HTERT RPE-1 (cell line): Measurements from ENCODE around the gene TGFA.

Source experiments
- in situ Hi-C: fragments of 300-500 bp; cut with MboI; formaldehyde crosslinking; loops from 4 replicates; pipeline ENCODE4 v1.14.3; 2020; ENCODE audit warnings: low sequenced_read_pairs

Gene TGFA

DNA sequence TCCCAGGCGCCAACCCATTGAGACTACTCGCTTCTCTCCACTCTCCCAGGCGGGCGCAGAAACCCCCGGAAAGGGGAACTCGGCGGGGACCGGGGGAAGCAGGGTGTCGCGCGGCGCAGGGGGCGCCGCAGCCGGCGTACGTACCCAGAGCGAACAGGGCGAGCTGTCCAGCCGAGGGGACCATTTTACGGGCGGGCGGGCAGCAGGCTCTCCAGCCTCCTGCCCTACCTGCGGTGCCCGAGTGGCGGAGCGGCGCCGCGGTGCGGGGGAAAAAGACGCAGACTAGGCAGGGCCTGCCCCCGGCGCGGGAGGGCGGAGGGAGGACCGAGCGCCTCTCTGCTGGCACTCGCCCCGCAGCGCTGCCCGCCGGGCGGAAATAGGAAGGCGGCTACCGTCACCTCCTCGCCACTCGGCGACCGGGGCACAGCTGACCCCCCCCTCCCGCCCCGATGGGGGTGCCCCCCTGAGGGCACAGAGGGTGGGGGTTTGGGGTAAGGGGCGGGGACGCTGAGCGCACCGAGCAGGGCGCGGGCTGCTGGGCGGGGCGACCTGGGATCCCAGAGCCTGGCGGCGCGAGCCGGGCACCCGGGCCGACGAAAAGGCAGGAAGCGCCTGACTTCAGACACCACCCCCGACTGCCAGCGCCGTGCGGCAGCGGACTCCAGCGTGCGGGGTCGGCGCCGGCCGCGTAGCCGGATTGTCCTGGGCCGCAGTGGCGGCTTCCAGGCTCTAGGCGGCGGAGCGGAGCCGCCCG is at the start of gene TGFA:
Gene TGFA (minus strand): TSS at position 243 of the 754 bp plus-strand sequence. CDS start 59 bp downstream, at position 184.
- in situ Hi-C loops: no loop called here

DNA sequence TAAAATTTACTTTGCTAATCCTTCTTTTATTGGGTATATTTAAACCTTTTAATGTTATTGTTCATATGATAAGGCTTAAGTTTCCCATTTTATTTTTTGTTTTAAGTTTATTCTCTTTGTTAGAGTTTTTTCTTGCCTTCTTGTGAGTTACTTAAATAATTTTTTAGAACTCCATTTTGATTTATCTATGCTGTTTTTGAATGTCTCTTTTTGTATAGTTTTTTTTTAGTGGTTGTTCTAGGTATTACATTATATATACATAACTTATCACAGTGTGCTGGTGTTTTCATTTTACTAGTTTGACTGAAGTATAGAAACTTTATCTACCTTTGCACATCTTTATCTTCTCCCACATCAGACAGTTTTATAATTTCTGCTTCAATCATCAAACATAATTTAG is 49.4 kb upstream of the TGFA start:
- in situ Hi-C loops: no loop called here

DNA sequence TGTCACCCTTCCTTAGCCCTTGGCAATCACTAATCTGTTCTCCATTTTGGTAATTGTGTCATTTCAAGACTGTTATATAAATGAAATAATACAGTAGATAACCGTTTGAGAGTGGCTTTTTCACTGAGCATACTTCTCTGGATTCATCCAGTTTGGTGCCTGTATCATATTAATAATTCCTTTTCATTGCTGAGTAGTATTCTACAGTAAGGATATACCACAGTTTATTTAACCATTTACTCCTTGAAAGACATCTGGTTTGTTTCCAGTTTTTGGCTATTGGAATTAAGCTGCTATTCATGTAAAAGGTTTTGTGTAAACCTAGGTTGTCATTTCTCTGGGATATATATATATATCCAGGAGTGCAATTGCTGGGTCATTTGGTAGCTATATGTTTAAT is 44.6 kb upstream of the TGFA start:
- in situ Hi-C loops: no loop called here

DNA sequence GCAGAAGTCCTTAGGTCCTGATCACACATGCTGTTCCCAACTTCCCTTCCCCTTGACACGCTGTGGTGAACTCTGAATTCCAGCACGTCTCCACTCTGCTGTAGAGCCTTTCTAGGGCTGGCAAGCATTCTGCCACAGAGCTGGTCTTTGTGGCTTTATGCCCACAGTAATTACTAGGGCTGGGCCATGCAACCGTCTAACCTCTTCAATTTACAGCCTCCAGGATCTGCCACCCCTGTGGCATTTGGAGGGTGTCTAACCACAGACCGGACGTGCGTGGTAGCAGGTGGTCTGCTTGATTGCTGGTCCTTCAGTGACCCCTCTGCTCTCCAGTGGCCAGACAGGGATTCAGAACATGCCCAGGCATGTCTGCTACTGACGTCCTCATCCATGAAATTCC is 43.1 kb upstream of the TGFA start:
- in situ Hi-C loops: no loop called here

DNA sequence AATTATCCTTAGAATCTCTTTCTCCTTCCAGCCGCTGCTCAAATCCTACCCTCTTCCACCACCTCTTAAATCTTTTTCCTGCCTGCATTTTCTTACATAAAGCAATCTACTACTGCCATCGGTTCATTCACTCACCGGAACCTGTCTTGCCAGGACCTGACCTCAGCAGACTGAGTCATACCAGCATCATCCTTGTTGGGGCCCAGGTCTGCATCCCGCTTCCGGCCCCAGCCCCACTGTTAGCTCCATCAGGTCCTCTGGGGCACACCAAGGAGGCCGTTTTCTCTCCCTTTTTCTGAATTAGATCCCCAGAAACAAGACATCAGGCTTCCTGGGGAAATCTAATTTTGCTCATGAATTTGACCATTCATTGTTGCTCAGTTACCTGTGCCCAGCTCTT is 42.7 kb upstream of the TGFA start:
- in situ Hi-C loops: no loop called here

DNA sequence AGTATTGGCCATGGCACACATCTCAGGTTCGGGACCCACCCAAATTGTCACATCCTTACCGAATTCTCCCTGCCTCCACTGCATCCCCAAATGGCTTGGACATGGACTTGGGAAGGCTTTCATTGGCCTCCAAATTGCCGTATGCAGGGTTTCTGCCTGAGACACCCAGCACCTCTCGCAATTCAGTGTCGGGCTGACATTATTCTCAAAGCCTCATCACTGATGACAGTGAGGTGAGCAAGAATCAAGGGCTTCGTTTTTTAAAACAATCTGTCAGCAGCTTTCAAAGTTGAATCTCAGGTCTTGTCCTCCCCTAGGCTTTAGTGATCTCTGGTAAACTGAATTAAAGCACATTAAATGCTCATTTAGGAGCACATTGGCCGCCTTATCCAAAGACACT is 29.5 kb upstream of the TGFA start:
- in situ Hi-C loops: no loop called here

DNA sequence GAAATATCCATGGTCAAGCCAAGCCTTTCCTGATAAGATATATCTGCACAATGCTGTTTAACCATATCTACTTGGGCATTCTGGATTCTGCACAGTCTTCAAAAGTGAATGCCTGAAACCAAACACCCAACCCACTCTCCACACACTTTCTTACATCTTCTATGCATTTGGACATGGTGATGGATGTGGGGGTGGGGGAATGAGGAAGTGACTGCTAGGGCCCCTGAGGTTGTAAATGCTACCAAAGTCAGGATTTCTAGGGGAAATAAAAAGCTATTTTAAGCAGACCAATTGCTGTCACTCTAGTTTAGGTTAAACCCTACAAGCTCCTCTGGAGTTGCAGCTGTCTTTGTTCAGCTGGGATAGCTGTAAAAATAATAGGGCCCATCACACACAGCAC is 26.7 kb upstream of the TGFA start:
- in situ Hi-C loops: no loop called here

DNA sequence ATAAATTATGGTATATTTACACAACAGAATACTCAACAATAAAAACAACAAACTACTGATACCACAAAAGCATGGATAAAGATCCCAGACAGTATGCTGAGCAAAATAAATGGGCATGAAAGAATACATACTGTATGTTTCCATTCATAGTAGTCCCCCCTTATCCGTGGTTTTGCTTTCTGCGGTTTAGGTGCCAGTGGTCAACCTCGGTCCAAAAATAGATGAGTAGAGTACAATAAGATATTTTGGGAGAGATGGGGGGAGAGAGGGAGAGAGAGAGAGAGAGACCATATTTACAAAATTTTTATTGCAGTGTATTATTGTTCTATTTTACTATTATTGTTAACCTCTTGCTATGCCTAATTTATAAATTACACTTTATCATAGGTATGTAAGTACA is 21.0 kb upstream of the TGFA start:
- in situ Hi-C loops: no loop called here

DNA sequence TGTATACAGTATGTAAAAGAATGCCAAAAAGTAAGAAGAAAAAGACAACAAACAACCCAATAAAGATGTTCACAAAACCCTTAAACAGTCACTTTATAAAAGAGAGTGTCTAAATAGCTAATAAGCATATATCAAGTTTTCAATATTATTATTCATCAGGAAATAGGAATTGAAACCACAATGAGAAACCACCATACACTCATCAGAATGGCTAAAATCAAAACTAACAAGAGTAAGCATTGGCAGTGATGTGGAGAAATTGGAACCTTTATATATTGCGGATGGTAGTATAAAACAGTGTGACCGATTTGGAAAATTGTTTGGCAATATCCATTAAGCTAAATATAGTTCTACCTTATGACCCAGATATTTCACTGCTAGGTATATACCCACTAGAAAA is 20.5 kb upstream of the TGFA start:
- in situ Hi-C loops: no loop called here

DNA sequence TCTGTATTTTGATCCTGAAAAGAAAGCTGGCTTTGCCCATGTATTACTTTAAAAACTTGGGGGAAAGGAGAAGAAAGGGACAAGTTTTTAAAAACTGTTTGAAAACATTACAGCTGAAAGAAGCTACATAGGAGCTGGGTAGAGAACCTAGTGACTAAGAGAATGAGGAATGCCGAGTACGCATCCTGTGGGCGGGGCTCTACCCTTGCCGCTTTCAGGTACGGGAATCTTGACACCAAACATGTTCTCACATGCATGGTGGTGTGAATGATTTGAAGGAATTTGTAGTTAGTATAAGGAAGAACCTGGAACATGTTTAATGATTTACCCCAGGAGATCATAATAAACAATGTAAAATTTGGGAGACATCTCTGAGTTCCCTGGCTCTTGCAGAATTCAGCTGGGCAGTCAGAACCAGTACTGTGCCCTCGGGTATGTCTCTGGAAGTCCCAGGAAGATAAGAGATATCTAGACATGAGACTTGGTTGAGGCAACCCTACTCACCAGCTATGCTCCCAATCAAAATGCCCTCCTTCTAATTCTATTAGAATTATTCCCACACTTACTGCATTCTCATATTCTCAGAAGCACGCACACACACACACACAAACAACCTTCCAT is 16.5 kb upstream of the TGFA start:
- in situ Hi-C loops: no loop called here

DNA sequence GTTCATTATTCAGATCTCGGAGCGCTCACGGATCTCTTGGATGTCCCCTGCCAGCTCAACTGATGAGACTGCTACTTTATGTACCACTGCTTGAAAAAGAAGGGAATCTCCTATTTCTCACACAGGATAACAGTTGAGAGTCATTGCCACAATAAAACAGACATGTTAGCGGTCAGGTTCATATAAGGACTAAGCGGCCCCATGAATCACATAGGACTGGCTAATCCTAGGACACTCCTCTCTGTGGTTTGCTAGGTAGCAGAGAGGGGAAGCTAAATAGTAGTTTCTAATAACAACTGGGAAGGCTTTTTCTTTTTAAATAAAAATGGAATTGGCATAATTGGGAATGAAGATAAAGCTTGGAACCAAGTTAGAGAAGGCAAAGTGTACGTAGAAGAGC is 15.9 kb upstream of the TGFA start:
- in situ Hi-C loops: no loop called here

DNA sequence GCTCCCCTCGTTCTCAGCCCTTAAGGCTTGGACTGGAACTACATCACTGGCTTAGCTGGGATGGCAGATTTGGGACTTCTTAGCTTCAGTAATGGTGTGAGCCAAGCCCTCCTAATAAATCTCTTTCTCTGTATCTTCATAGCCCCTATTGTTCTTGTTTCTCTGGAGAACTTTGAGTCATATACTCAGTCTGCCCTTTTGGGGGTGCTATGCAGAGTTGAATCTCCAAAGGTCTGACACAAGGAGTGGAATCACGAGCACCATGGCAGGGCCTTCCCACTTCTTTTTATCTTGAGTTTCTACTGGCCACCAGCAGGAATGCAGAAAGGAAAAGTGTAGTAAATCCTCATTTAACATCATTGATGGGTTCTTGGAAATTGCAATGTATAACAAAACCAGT is 13.3 kb upstream of the TGFA start:
- in situ Hi-C loops: no loop called here

DNA sequence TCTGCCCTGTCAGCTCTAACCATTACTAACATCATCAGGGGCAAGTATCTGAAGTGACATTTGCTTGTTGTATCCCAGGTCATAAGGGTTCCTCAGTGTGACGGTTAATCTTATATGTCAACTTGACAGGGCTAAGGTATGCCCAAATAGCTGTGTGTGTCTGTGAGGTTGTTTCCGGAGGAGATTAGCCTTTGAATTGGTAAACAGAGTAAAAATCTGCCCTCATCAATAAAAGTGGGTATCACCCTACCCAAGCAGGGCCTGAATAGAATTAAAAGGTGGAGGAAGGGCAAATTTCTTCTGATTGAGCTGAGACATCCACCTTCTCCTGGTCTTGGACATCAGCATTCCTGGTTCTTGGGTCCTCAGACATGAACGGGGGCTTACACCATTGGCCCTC is 12.8 kb upstream of the TGFA start:
- in situ Hi-C loops: no loop called here

DNA sequence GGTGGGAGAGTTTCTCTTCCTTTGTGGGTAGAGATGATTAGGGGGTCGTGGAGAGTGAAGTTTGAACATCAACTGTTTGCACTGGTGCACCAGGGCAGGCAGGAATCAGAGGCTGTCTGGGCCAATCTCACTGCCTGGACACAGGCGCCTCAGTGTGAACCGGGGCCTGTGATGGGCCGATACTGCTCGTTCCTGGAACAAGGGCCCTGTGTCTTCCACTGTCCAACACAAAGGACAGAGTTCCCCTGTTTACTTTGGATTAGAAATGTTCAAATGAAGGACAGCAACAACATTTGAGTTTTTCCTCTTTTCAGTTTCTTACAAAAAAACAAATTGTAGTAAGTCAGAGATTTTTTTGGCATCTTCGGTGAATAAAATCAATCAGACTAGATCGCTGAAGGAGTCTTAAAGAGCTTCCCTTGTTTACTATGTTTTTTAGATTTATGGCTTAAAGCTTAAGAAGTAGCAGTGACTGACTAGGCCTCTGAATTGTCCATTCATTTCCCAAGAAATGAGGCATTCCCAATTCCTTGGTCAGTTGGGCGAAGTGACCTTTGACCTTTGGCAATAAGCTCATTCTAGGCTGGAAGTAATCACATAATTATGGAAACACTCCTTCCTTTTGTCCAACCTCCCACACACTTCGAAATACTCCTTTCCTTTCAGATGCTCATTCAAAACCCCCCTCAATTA is 11.6 kb upstream of the TGFA start:
- in situ Hi-C loops: no loop called here

DNA sequence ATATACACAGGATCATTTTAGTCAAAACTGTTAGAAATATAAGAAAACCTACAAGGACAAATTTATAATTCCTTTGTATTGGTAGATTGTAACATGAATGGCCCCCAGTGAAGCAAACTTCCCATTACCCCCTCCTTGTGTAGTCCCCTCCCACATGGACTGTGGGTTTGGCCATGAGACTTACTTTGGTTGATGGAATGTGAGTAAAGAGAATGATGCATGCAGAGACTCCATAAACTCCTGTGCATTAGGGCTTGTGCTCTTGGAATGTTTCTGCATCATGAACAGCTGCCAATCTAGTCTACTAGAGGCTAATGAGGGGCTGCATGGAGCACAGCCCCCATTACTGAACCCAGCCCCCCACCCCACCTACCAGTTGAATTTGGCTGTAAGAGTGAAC is 8.3 kb upstream of the TGFA start:
- in situ Hi-C loops: no loop called here

DNA sequence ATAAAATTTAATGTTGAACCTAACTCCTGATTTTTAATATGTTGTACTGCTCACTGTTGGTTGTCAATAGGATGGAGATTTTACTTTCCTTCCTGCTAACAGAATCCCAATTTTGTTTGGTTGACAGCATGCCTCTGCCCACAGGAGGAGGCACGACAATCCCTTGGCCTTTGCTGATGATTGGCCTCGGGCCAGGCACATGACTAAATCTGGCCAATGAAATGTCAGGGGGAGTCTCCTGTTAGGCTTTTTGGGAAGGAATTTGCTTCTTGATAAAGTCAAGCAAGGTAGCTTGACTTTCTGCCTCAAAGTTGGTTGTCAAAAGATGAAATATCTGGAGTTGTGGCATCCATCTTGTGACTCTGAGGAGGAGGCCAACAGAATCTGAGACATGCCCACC is 6.8 kb upstream of the TGFA start:
- in situ Hi-C loops: no loop called here

DNA sequence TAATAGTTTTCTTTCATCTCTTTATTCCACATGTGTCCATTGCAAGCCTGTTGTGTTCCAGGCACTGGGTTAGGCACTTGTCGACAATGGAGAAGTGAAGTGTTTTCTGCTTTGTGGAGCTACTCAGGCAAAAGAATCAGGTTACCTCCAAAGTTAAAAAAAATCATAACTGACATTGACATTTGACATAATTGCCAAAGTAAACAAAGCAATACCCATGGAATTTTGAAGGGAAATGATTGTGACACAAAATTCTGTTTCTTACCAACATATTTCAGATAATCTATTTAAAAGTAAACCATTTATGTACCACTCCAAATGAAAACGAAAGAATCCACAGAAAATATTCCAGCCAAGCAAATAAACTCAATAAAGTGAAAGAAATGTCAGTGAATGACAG is 6.4 kb upstream of the TGFA start:
- in situ Hi-C loops: no loop called here

DNA sequence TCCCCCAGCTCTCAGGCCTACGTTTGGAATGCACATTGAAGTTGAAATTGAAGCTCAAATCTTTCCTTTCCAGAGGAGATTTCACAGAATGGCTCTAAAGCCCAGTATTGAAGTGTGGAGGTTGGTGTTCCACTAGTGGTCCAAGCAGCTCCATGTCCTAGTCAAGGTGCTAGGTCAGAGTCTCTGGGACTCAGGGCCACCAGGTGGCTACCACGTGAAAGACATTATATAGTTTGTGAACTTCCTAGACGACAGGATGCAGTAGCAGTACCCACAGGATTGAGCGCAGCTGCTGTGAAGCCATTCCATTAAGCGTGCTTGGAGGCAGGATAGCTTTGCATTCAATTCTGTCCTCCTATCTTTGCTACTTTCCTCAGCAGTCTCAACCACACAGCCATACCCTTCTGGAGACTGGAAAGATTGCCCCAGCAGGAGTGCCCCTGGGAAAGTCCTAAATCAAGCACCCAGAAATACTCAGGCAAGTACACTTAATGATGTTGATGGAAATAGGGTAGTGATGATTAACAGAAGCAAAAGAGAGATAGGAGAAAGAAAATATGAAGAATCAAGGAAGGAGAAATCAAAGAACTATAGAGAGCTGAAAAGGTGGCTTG is 4.7 kb upstream of the TGFA start:
- in situ Hi-C loops: no loop called here

DNA sequence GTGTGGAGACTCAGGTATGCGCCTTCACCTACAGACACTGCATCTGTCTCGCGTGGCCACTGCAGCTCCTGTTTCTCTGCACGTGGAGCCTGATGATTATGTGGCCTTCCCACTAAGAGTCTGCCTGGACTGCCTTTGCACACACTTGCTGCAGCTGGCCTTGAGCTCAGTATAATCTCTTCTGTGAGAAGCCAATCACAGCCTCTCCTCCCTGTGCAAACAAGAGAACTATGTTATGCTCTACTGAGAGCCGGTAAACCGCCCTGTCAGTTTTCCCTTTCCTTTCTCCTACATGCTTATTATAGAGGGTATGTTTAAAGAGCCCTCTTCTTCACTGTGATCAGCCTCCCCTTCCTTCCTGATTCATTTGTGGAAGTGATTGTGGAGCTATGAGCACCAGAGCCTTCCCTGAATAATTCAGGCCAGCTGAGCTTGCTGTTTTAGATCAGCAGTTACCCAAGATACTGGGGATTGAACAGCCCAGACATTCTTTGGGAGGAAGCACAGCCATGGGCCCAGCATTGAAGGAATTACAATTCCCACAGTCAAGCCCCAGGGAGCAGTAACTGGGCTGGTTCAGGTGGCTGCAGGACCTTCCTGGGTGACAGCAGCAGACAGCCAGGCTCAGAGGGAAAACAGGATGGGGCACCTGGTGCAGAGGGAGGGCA is 3.7 kb upstream of the TGFA start:
- in situ Hi-C loops: no loop called here

DNA sequence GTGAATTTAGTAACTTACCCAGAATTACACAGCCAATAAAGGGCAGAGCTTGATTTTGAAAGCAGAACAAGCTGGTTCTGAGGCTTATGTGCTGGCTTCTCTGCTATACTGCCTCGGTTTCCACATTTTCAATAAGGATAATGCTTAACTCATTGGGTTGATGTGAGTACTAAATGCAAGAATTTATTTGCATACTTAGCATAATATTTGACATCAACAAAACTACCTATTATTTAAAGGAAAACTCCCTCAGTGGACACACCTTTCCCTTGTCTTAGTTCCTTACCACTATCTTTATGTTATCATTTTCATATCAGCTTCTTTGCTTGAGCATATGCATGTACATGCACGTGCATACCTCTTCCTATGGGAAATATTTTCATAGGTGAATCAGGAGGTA is 3.0 kb upstream of the TGFA start:
- in situ Hi-C loops: no loop called here

DNA sequence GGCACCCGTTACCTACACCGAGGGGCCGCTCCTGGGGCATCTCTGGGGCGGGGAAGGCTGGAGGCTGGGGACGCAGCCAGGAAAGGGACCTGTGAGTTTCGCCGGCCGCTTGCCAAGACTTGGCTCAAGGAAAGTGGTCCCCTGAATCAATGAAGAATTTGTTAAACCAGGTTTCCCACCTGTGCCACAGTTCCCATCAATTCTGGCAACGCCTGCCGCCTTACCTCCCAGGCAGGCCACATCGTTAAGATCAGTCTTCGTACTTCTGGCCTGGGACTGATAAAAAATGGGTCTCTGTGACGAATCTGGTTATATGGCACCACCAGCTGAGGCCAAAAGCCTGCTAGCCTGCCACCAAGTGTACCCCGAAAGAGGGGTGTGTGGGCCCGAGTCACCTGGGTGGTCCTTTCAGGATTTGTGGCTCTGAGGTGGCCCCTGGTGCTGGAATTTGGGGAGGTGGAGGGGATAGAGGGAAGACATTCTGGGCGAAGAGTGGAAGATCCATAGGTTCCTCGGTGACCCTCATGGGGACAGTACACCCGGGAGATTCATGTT is 789 bp upstream of the TGFA start:
- in situ Hi-C loops: no loop called here
